Naive thymus-derived CD8-positive, alpha-beta T cell (primary cell): Measurements from ENCODE around the gene CYBB. TPM values are rescaled to one million over a fixed set of nuclear protein-coding genes. Genes with fewer than 3 reads are reported as not detected.

Source experiments
- ATAC-seq, 2 donors: fragments of 150-1000 bp; cut with Tn5 transposase in 1 of 2; sonication (Bioruptor Pico), chemical (Tn5 transposase) in 1 of 2; 1 replicate in 1 of 2; 2 replicates in 1 of 2; pipeline ENCODE4 v1.10.0; 2021; ENCODE audit warnings: mild to moderate bottlenecking in 2 of 2, moderate library complexity in 2 of 2
- POLR2A ChIA-PET: fragments of 350-600 bp; sonication (Branson Sonifier 250); formaldehyde crosslinking; loops from one replicate; lab custom pipeline; 2021; ENCODE audit warnings: antibody characterized with exemption; lab: Charles Lee
- DNase-seq, 10 donors: peaks; one replicate each; pipeline versions ENCODE4 v3.0.0 to v3.0.0-alpha.2; 2020 to 2022
- H3K27ac Mint-ChIP-seq, 10 donors: one replicate each; pipeline ENCODE4 v1.8.0; 2020 to 2022; ENCODE audit warnings: mild to moderate bottlenecking in 10 of 10, mixed read lengths in 10 of 10, moderate library complexity in 4 of 10, inconsistent platforms in 1 of 10
- H3K27me3 Mint-ChIP-seq, 5 donors: one replicate each; pipeline ENCODE4 v1.8.0; 2021 to 2022; ENCODE audit warnings: mixed read lengths in 5 of 5
- H3K36me3 Mint-ChIP-seq, 3 donors: one replicate each; pipeline ENCODE4 v1.8.0; 2020 to 2022; ENCODE audit warnings: mixed read lengths in 3 of 3, mild to moderate bottlenecking in 2 of 3, inconsistent platforms in 1 of 3
- H3K4me1 Mint-ChIP-seq, 4 donors: one replicate each; pipeline ENCODE4 v1.8.0; 2021 to 2022; ENCODE audit warnings: mixed read lengths in 4 of 4
- H3K4me3 Mint-ChIP-seq, 10 donors: one replicate each; pipeline ENCODE4 v1.8.0; 2020 to 2022; ENCODE audit warnings: mild to moderate bottlenecking in 10 of 10, mixed read lengths in 10 of 10, moderate library complexity in 6 of 10, inconsistent platforms in 1 of 10
- H3K9me3 Mint-ChIP-seq, 9 donors: one replicate each; pipeline ENCODE4 v1.8.0; 2020 to 2022; ENCODE audit warnings: mixed read lengths in 9 of 9, mild to moderate bottlenecking in 3 of 9, inconsistent platforms in 1 of 9, moderate library complexity in 1 of 9
- polyA plus RNA-seq, 3 donors: library from polyadenylated mRNA; unstranded; fragments of 300-500 nt; fragmentation: Illumina TruSeq; gene quantifications; one replicate each; pipeline ENCODE4 v1.2.3, GENCODE V29; 2021
- total RNA-seq, 8 experiments: library from RNA in 2 of 8; stranded (reverse) in 2 of 8; gene quantifications; one replicate each; pipeline ENCODE4 v1.2.3 and lab custom pipeline; 2021 to 2026

The CYBB gene
- total and polyA plus RNA-seq, 5 experiments from 2014 or later: 0.13 to 5.6 (median 0.51) TPM

- POLR2A ChIA-PET: no interaction called here
- peaks cover 5 to 61% (median 31%) of the 10 kb centered on the region in 4 donors for H3K4me1 Mint-ChIP-seq
- ATAC-seq: no peak
- H3K36me3 Mint-ChIP-seq: no peaks in the 10 kb centered on the region
- H3K4me3 Mint-ChIP-seq: peak overlapping the region in 4 of 10 donors; percentile 12 to 68 (median 52)
- peak overlapping the region in 3 of 10 donors; percentile 77 to 86 (median 84) for H3K27ac Mint-ChIP-seq
- peaks cover 0 to 2% (median 0%) of the 10 kb centered on the region in 9 donors for H3K9me3 Mint-ChIP-seq
- peaks cover 0 to 1% (median 0%) of the 10 kb centered on the region in 5 donors for H3K27me3 Mint-ChIP-seq
- DNase-seq: no peak
Measured at GRCh38 chrX:37787423-37787869, 7.6 kb downstream of the CYBB start.

DNA sequence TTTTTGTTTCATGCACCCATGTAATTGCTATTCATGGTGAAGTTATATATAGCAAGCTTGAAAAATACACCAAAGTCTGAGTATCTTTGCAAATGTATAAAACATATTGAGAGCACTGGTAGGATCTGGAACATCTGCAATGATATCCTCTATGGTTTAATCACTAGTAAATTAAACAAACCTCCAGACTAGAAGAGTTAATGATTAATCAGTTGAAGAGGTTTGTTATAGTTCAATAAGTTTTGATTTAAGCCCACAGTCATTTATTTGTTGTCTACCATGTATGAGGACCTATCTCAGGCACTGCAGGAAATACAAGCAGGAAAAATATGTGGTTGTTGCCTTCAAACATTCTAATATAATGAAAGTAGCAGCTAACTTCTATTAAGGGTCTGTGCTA, 16.5 kb downstream of the CYBB start:
- peaks cover 0 to 2% (median 0%) of the 10 kb centered on the region in 9 donors for H3K9me3 Mint-ChIP-seq

DNA sequence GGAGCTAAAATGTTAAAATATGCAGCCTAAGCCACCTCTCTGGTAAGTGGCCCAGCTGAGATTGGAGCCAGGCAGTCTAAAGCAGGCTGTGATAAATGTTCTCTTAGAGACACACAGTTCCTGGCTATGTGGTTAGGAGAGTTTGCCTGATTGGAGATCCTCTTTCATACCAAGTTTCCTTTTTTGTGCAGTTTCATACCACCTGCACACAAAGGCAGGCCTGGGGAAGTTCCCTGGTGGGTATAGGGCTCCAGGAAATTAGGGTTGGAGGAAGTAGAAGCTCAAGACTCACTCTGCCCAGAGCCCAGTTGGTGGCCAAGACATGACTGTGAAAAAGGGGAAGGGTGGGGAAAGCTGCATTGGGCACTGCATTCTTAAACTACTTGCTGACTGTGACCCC, 16.9 kb downstream of the CYBB start:
- POLR2A ChIA-PET: no interaction called here
- Mint-ChIP-seq H3K27ac (peak overlapping the region in 7 of 10 donors; percentile 1 to 73 (median 22)), H3K27me3 (no peaks in the 10 kb centered on the region), H3K4me3 (no peak overlapping the region), H3K36me3 (no peaks in the 10 kb centered on the region), H3K4me1 (peaks cover 5 to 42% (median 16%) of the 10 kb centered on the region in 4 donors), H3K9me3 (peaks cover 0 to 2% (median 0%) of the 10 kb centered on the region in 9 donors)
- peak in 1 of 2 donors; percentile 48 for ATAC-seq
- no peak for DNase-seq

More for the DNA sequence above, 16.5 kb downstream of the CYBB start:
- Mint-ChIP-seq H3K36me3 (no peaks in the 10 kb centered on the region), H3K27me3 (no peaks in the 10 kb centered on the region), H3K4me1 (peaks cover 5 to 44% (median 16%) of the 10 kb centered on the region in 4 donors), H3K27ac (peak overlapping the region in 4 of 10 donors; percentile 7 to 34 (median 20)), H3K4me3 (peak overlapping the region in 1 of 10 donors; percentile 9)
- no peak for DNase-seq
- POLR2A ChIA-PET: no interaction called here
- ATAC-seq: no peak

GRCh38 chrX:37799936-37800335, 20.1 kb downstream of the CYBB start:
- Mint-ChIP-seq H3K4me1 (peaks cover 5 to 29% (median 16%) of the 10 kb centered on the region in 4 donors), H3K27ac (no peak overlapping the region), H3K4me3 (no peak overlapping the region), H3K36me3 (no peaks in the 10 kb centered on the region), H3K9me3 (peaks cover 0 to 2% (median 0%) of the 10 kb centered on the region in 9 donors), H3K27me3 (no peaks in the 10 kb centered on the region)
- POLR2A ChIA-PET: no interaction called here
- DNase-seq (no peak), ATAC-seq (no peak)

- Mint-ChIP-seq H3K9me3 (peaks cover 0 to 2% (median 0%) of the 10 kb centered on the region in 9 donors), H3K4me3 (no peak overlapping the region), H3K4me1 (peaks cover 4 to 22% (median 13%) of the 10 kb centered on the region in 4 donors), H3K36me3 (no peaks in the 10 kb centered on the region), H3K27ac (no peak overlapping the region), H3K27me3 (no peaks in the 10 kb centered on the region)
- ATAC-seq (no peak), DNase-seq (no peak)
- POLR2A ChIA-PET: no interaction called here
Measured at GRCh38 chrX:37800717-37801116, 20.9 kb downstream of the CYBB start.

DNA sequence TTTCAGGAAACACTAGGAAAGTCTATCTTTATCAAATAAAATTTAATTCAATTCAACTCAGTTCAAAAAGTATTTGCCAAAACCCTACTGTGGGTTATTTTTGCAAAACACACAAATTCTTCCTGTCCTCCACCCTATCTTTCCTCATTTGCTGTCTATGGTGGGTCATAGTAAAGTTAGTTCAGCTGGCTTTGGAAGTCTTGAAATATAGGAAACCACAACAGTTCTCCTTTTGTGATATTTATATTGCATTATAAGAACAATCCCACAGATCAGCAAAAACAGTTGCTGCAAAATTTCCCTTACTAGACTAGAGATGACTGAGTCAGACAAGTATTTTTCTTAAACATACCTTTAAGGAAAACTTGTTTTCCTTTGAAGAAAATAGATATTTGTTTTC, 22.2 kb downstream of the CYBB start:
- Mint-ChIP-seq H3K36me3 (no peaks in the 10 kb centered on the region), H3K27ac (no peak overlapping the region), H3K9me3 (peaks cover 0 to 2% (median 0%) of the 10 kb centered on the region in 9 donors), H3K4me1 (peaks cover 0 to 10% (median 1%) of the 10 kb centered on the region in 4 donors), H3K27me3 (no peaks in the 10 kb centered on the region), H3K4me3 (no peak overlapping the region)
- no peak for DNase-seq
- ATAC-seq: no peak
- POLR2A ChIA-PET: no interaction called here

GRCh38 chrX:37803057-37803456, 23.2 kb downstream of the CYBB start:
- POLR2A ChIA-PET: no interaction called here
- Mint-ChIP-seq H3K27me3 (no peaks in the 10 kb centered on the region), H3K4me1 (peaks cover 0 to 6% (median 0%) of the 10 kb centered on the region in 4 donors), H3K36me3 (peaks cover 0 to 2% (median 0%) of the 10 kb centered on the region in 3 donors), H3K27ac (no peak overlapping the region), H3K9me3 (peaks cover 0 to 2% (median 0%) of the 10 kb centered on the region in 9 donors), H3K4me3 (no peak overlapping the region)
- no peak for ATAC-seq
- no peak for DNase-seq

- no peaks in the 10 kb centered on the region for H3K9me3 Mint-ChIP-seq
- H3K4me1 Mint-ChIP-seq: peaks cover 0 to 19% (median 0%) of the 10 kb centered on the region in 4 donors
- H3K27ac Mint-ChIP-seq: no peak overlapping the region
- peaks cover 0 to 2% (median 0%) of the 10 kb centered on the region in 3 donors for H3K36me3 Mint-ChIP-seq
- no peak overlapping the region for H3K4me3 Mint-ChIP-seq
- POLR2A ChIA-PET: no interaction called here
- ATAC-seq (no peak), DNase-seq (no peak)
- no peaks in the 10 kb centered on the region for H3K27me3 Mint-ChIP-seq
Measured at GRCh38 chrX:37809970-37810369, 30.1 kb downstream of the CYBB start.

GRCh38 chrX:37812110-37812509, 32.3 kb downstream of the CYBB start:
- Mint-ChIP-seq H3K27me3 (no peaks in the 10 kb centered on the region), H3K27ac (peak overlapping the region in 2 of 10 donors; percentile 0 to 20), H3K4me3 (no peak overlapping the region), H3K9me3 (no peaks in the 10 kb centered on the region), H3K36me3 (peaks cover 0 to 2% (median 0%) of the 10 kb centered on the region in 3 donors), H3K4me1 (peaks cover 0 to 32% (median 0%) of the 10 kb centered on the region in 4 donors)
- DNase-seq (no peak), ATAC-seq (no peak)
- POLR2A ChIA-PET: no interaction called here

GRCh38 chrX:37813570-37813969, 33.7 kb downstream of the CYBB start:
- H3K4me3 Mint-ChIP-seq: no peak overlapping the region
- no peaks in the 10 kb centered on the region for H3K27me3 Mint-ChIP-seq
- no peak overlapping the region for H3K27ac Mint-ChIP-seq
- no peaks in the 10 kb centered on the region for H3K36me3 Mint-ChIP-seq
- peaks cover 0 to 37% (median 0%) of the 10 kb centered on the region in 4 donors for H3K4me1 Mint-ChIP-seq
- ATAC-seq (no peak), DNase-seq (no peak)
- POLR2A ChIA-PET: no interaction called here
- H3K9me3 Mint-ChIP-seq: no peaks in the 10 kb centered on the region

DNA sequence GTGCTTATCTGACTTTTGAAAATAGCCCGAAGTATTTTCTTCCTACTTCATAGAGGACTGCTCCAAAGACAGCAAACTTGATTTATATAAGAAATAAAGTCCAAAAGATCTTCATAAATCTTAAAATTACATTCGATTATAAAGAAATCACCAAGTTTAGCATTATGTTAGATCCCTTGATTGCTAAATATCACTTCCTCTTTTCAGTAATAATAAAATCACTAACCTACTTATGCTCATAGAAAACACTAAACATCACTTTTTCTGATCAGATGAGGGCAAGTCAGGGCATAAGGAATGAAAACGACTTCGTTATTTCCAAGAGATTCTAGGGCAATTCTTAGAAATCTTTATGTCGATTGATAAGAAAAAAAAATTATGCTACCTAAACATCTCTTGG, 35.5 kb downstream of the CYBB start:
- Mint-ChIP-seq H3K36me3 (no peaks in the 10 kb centered on the region), H3K27ac (no peak overlapping the region), H3K27me3 (no peaks in the 10 kb centered on the region), H3K4me3 (no peak overlapping the region), H3K4me1 (peaks cover 0 to 36% (median 0%) of the 10 kb centered on the region in 4 donors), H3K9me3 (no peaks in the 10 kb centered on the region)
- ATAC-seq (no peak), DNase-seq (no peak)
- POLR2A ChIA-PET: no interaction called here

DNA sequence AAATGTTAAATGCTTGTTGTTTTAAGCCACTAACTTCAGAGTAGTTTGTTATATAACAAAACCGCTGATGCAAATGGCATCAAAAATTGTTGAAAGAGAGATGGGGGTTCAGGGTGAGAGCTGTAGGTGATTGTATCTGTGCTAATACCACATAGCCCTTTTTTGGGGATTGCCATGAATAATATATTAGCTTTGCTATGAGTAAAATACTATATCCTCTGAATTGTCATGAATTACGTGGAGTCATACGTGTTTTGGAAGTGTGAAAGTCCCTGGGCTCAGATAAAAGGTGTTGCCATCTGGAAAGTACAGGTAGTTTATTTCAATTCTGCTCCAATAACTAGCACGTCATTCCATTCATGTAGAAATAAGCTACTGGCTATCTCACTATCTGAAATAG, 36.9 kb downstream of the CYBB start:
- ATAC-seq: no peak
- no peaks in the 10 kb centered on the region for H3K36me3 Mint-ChIP-seq
- H3K4me1 Mint-ChIP-seq: peaks cover 0 to 35% (median 0%) of the 10 kb centered on the region in 4 donors
- no peak for DNase-seq
- H3K4me3 Mint-ChIP-seq: no peak overlapping the region
- no peaks in the 10 kb centered on the region for H3K27me3 Mint-ChIP-seq
- POLR2A ChIA-PET: no interaction called here
- no peak overlapping the region for H3K27ac Mint-ChIP-seq
- no peaks in the 10 kb centered on the region for H3K9me3 Mint-ChIP-seq

- Mint-ChIP-seq H3K4me1 (peaks cover 0 to 32% (median 0%) of the 10 kb centered on the region in 4 donors), H3K9me3 (no peaks in the 10 kb centered on the region), H3K4me3 (peak overlapping the region in 1 of 10 donors; percentile 25), H3K27ac (no peak overlapping the region), H3K36me3 (no peaks in the 10 kb centered on the region), H3K27me3 (no peaks in the 10 kb centered on the region)
- no peak for DNase-seq
- POLR2A ChIA-PET: no interaction called here
- ATAC-seq: no peak
Measured at GRCh38 chrX:37817176-37817575, 37.3 kb downstream of the CYBB start.

- DNase-seq: no peak
- H3K27me3 Mint-ChIP-seq: no peaks in the 10 kb centered on the region
- no peaks in the 10 kb centered on the region for H3K36me3 Mint-ChIP-seq
- POLR2A ChIA-PET: no interaction called here
- H3K27ac Mint-ChIP-seq: no peak overlapping the region
- peak overlapping the region in 1 of 10 donors; percentile 62 for H3K4me3 Mint-ChIP-seq
- no peaks in the 10 kb centered on the region for H3K9me3 Mint-ChIP-seq
- H3K4me1 Mint-ChIP-seq: peaks cover 0 to 30% (median 2%) of the 10 kb centered on the region in 4 donors
- no peak for ATAC-seq
Measured at GRCh38 chrX:37817579-37817978, 37.7 kb downstream of the CYBB start.
